GM18858 (cell line): ENCODE results near the gene RBM33.

Experiments
- ATAC-seq: cut with Tn5 transposase; IDR thresholded peaks from one replicate; pipeline ENCODE4 v1.9.1; 2021; ENCODE audit not compliant: unreplicated experiment

RBM33 gene

DNA sequence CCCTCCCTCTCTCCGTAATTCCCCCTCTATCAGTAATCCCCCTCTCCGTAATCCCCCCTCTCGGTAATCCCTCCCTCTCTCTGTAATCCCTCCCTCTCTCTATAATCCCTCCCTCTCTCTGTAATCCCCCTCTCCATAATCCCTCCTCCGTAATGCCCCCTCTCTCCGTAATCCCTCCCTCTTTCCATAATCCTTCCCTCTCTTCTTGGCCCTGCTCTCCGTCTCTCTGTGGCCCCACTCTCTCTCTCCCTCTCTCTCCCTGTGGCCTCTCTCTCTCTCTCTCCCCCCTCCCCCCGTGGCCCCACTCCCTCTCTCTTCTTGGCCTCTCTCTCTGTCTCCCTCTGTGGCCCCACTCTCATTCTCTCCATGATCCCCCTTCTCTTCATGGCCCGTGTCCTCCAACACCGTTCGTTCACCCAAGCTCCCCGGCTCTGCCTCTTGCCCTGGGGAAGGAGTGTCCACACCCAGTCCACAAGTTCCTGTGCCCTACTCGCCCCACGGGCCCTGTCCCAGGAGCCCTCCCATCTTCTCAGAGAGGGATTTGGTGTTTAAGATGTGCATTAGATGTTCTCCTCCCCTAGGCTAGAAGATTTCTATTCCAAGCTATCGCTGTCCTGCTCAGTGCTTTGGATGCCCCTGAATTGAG lies 148.0 kb downstream of the RBM33 start:
- ATAC-seq, result no peak

GRCh38 chr7:155792999-155793560 lies 148.6 kb downstream of the RBM33 start:
- no peak for ATAC-seq

DNA sequence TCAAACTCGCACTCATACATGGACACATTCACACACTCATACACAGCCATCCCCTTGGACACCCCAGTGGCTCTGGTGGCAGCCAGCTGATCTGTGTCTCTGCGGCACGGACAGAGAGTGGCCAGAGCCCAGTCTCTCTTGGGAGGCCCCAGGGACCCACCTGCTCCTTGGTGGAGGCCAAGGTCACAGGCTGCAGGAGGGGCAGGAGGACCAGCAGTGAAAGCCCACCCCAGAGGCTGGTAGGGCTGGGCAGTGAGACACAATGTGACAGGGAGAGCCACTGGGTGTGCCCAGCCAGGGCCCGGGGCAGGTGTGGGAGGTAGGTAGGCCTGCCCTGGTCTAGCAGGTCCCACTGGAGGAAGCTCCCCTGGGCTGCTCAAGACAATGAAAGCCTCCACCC lies 149.3 kb downstream of the RBM33 start:
- ATAC-seq, result no peak

- no peak for ATAC-seq
Observed at GRCh38 chr7:155794196-155794595, 149.7 kb downstream of the RBM33 start.

- ATAC-seq, result no peak
Observed at GRCh38 chr7:155795401-155795800, 150.9 kb downstream of the RBM33 start.

DNA sequence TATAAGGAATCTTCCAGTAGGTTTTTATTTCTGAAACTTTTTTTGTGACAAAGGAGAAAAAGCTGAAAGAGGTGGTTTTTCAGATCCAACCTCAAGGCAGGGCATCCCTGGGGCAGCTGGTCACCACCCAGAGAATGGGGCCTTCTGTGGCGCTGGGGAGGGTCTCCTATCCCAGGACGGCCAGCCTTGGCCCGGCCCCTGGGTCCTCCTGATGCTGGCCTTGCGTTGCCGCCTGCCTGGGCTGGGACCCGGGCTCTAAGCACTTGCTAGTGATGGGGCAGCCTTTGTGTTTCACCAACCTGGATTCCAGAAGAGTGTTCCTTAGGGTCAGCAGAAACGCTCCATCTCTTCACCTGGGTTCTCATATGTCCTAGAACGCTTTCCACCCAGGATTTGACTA lies 151.5 kb downstream of the RBM33 start:
- no peak for ATAC-seq

DNA sequence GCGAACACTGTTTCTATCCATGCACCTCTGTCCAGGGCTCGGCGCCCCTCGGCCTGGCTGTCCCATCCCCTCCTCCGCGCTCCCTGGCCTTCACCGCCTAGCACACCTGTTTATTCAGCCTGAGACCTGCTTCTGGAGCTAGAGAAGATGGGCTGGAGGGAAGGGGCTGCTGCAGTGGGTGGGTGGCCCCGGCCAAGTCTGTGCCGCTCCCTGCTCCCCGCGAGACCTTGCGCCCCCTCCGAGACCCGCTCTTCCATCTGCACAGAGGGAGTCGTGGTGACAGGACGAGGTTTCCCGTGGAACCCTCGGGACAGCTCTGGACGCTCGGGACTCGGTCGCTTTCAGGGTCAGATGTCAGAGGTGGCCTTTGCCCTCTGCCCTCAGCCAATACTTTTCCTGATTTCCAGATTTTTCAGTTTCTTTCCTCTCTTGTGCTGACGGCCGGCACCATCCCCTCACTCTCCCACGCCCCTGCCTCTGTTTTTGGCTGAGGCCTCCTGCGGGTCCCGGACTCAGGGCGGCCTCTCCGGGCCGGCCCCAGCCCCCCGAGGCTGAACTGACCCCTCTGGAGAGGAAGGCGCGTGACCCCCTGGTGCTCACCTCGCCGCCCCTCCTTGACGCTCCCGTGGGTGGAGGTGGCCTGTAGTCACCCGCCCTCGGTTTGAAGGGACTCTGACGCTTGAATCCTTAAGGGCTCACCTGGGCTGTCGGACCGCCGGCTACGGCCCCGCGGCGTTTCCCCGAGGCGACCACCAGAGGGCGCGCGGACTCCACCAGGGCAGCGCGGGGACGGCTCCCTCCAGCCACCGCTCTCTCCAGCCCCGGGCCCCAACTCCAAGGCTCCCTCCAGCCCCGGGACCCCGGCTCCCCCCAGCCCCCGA lies 152.2 kb downstream of the RBM33 start:
- ATAC-seq, result no peak

DNA sequence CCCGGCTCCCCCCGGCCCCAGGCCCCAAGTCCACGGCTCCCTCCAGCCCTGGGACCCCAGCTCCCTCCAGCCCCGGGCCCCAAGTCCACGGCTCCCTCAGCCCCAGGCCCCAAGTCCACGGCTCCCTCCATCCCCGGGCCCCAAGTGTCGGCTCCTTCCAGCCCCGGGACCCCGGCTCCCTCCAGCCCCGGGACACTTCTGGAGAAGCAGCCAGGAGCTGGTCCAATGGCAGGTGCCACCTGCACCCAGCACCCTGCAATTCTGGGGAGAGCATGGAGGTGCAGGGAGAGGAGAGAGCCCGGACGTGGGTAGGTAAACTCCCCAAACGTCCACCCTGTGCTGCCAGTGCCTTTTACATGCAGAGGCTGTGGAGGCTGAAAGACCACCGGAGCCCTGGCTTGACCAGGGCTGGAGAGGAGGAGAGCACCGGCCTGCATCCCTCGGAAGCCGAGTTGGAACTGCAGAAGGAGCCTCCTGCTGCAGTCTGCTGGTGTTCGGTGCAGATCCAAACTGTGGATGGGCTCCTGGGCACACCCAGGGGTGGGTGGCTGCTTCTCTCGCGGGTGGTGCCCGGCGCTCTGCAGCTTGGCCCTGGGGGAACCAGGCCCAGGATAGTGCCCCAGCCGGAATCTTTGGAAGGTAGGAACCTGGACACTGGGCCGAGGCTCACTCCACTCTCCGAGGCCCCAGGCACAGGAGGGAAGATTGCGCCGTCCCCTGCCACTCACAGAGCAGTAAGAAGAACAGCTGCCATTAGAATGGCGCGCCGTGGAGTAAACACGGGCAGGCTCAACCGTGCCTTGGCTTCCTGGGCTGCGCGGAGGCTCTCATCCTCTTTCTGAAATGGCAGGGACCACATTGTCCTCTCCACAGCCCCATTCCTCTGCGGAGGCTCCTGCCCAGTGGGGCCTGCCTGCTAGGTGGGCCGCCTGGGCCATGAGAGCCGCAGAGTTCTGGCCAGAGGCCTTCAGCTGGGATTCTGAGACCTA lies 153.1 kb downstream of the RBM33 start:
- no peak for ATAC-seq

DNA sequence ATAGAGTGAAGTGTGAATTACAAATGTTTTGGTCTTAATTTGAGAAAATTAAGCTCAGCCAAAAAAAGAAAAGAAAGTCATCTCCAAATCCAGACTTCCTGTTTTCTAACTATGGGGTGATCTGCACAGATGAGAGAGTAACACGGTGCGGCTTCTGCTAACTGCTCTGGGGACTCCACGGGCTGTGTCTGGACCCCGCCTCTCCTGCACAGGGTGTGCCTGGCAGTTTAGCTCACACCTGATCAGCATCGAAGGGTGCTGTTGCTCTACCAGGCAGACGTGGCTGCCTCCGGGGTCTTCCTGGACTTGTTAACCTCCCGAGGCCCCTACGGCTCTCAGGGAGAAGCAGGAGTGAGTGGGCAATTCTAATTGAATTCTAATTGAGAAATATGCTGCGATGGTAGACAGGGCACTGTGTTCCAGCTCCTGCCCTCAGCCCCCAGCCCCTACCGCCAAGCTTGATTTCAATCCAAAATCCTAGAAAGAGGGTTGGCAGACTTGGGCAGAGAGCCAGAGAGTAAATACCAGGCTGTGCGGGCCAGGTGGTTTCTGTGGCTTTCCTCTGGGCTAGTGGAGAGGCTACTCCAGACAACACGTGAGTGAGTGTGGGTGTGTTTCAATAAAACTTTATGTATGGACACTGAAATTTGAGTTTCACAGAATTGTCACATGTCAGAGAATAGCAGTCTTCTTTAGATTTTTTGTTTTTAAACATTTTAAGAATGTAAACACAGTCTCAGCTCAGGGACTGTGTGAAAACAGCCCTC lies 154.4 kb downstream of the RBM33 start:
- ATAC-seq, result no peak

GRCh38 chr7:155799514-155799913 lies 155.1 kb downstream of the RBM33 start:
- no peak for ATAC-seq

GRCh38 chr7:155800301-155800700 lies 155.8 kb downstream of the RBM33 start:
- no peak for ATAC-seq

DNA sequence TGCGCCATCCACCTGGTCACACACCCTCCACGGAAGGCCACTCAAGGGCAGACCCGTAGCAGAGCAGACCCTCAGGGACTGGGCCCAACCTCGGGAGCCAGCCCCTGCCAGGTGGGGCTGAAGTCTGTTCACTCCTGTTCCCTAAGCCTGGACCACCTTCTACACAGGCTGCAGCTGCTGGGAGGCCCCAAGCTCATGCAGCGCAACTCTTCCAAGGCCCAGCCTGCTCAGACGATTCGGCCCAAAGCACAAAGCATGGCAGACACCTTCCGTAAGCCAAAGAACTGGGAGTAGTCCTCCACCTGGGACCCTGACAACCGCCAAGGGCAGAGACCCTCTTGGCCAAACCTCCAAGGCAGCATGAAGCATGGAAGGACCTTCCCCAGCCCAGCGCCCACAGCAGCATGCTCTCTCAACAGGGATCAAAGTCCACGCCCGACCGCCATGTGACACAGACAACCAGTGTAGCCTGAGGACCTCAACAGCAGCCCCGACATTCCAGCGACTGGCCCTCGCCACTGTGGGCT lies 156.3 kb downstream of the RBM33 start:
- no peak for ATAC-seq

DNA sequence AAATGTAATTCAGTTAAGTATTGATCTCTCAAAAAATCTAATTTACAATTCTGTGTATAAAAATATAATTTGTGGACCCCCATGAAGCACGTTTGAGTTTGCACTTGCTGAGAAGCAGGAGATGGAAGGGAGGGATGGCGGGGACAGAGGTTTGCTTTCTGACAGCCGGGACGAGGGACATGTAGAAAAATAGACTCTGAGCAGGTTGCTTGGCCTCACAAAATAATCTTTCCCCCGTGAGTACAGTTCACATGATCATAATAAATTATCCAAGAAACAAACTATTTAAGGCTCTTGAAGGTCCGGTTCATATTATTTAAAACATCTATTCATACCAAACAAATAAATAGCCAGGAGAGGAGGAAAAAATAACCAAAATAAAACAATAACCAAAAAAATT lies 157.8 kb downstream of the RBM33 start:
- ATAC-seq, result no peak

DNA sequence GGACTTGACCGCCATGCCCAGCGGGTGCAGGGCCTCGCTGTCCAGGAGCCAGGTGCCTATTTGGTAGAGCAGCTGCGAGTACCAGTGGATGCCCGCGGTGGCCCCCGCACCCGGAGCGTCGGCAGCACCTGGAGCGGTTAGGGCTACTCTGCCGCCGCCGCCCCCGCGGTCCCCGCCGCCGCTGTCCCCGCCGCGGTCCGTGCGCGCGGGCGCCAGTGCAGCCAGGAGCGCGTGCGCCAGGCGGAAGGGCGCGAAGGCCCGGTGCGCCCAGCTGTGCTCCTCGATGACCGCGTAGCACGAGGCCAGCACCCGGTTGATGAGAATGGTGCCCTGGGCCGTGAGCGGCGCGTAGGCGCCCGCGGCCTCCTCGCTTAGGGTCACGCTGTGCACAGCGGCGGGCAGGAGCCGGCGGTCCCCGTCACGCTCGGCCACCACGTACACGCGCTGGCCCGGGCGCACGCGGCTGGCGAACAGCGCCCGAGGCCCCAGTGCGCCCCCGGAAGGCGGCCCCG lies 158.5 kb downstream of the RBM33 start:
- ATAC-seq, result no peak

GRCh38 chr7:155803418-155804376 lies 159.2 kb downstream of the RBM33 start:
- no peak for ATAC-seq

- ATAC-seq, result no peak
Observed at GRCh38 chr7:155804431-155804831, 160.0 kb downstream of the RBM33 start.

DNA sequence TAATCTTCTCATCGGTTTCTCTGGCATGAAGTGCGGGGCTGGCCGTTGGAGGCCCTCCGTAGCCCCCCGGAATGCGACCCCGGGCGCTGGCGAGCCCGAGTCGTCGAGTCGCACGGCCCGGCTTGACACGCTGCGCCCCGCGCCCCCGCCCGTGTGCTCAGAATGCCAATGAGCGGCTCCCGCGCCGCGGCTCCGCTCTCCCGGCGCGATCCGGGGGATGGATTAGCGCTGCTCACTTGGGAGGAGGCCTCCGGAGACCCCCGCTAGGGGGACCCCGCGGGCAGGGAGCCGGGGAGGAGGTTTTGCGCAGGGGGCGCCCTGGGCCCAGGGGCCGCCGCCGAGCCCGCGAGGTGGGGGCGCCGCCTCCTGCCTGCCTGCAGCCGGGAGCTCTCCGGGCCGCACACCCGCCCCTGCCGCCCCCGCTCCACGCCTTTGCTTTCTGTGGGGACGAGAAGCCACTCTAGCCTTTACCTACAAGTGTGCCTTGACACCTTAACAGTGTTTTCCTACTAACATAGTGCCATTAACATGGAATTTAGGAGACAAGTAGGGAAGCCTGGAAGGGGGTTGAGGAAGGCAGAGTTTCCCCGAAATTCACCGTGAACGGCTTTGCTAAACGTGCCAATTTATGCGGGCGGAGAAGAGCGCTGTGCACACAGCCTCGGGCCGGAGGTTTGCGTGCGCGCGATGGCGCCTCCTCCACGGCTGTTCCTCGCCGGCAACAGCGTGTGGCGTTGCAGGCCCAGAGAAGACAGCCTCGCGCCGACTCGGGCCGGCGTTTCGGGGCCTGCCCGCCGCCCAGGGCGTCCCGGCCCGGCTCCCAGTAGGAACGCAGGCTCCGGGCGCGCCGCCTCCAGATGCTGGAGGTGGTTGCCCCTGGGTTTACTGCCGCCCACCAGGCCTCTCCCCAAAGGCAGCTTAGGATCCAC lies 160.7 kb downstream of the RBM33 start:
- no peak for ATAC-seq

DNA sequence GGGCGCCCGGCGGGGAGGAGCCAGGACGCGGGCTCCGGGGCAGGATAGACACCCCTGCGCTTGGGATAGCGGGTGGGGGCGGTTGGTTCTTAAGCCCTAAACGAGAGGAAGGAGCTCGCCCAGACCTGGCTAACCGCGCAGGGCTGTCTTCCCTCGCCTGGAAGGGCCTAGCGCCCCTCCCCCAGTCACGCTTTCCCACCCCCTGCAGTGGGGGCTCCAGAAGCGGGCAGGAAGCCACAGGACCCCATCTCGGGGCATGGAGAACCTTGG lies 161.3 kb downstream of the RBM33 start:
- no peak for ATAC-seq
